AG09309 (cell line): ENCODE results near the gene ANAPC1.
"Not testable (repeated sequence)": the region's sequence is repeated elsewhere in the genome, so short reads cannot be mapped to it uniquely, and the experiment has no call there.

Experiments
- DNase-seq: peaks from one replicate; pipeline ENCODE4 v3.0.0-alpha.2; 2010; ENCODE audit warnings: low read depth
- H3K4me3 ChIP-seq: 2 replicates; pipeline ENCODE4 v1.5.1; 2011; ENCODE audit warnings: mild to moderate bottlenecking, low read depth, low read length, moderate library complexity; ENCODE audit not compliant: control insufficient read depth
- CTCF ChIP-seq: IDR thresholded peaks from 2 replicates; pipeline ENCODE4 v1.5.1; 2011; ENCODE audit warnings: mild to moderate bottlenecking, low read depth, low read length, inconsistent platforms; ENCODE audit not compliant: insufficient read depth, control insufficient read depth; ENCODE audit errors: missing control alignments

The ANAPC1 gene

GRCh38 chr2:111812970-111813622 lies 70.9 kb downstream of the ANAPC1 start:
- peak; percentile 10 for TF ChIP-seq CTCF
- not testable (repeated sequence) for H3K4me3 ChIP-seq, DNase-seq

- H3K4me3 ChIP-seq, DNase-seq: not testable (repeated sequence)
Observed at GRCh38 chr2:111790633-111791032, 93.4 kb downstream of the ANAPC1 start.

GRCh38 chr2:111784081-111784480 lies 99.9 kb downstream of the ANAPC1 start:
- not testable (repeated sequence) for H3K4me3 ChIP-seq, DNase-seq

- H3K4me3 ChIP-seq, DNase-seq: not testable (repeated sequence)
Observed at GRCh38 chr2:111782195-111782594, 101.8 kb downstream of the ANAPC1 start.

- not testable (repeated sequence) for H3K4me3 ChIP-seq, DNase-seq
Observed at GRCh38 chr2:111781443-111782094, 102.4 kb downstream of the ANAPC1 start.

- H3K4me3 ChIP-seq, DNase-seq: not testable (repeated sequence)
Observed at GRCh38 chr2:111777155-111777554, 106.8 kb downstream of the ANAPC1 start.

GRCh38 chr2:111776296-111776695 lies 107.7 kb downstream of the ANAPC1 start:
- DNase-seq, H3K4me3 ChIP-seq: not testable (repeated sequence)

GRCh38 chr2:111772180-111772579 lies 111.8 kb downstream of the ANAPC1 start:
- not testable (repeated sequence) for H3K4me3 ChIP-seq, DNase-seq

GRCh38 chr2:111770916-111771658 lies 112.9 kb downstream of the ANAPC1 start:
- not testable (repeated sequence) for DNase-seq, H3K4me3 ChIP-seq

GRCh38 chr2:111768266-111769190 lies 115.5 kb downstream of the ANAPC1 start:
- DNase-seq, H3K4me3 ChIP-seq: not testable (repeated sequence)

- not testable (repeated sequence) for DNase-seq
Observed at GRCh38 chr2:111767087-111767486, 116.9 kb downstream of the ANAPC1 start.

GRCh38 chr2:111766295-111766694 lies 117.7 kb downstream of the ANAPC1 start:
- not testable (repeated sequence) for DNase-seq, H3K4me3 ChIP-seq

More at GRCh38 chr2:111767087-111767486, 116.9 kb downstream of the ANAPC1 start:
- not testable (repeated sequence) for H3K4me3 ChIP-seq

GRCh38 chr2:111764151-111764550 lies 119.8 kb downstream of the ANAPC1 start:
- not testable (repeated sequence) for H3K4me3 ChIP-seq, DNase-seq

GRCh38 chr2:111760697-111761284 lies 123.2 kb downstream of the ANAPC1 start:
- H3K4me3 ChIP-seq, DNase-seq: not testable (repeated sequence)

GRCh38 chr2:111752533-111752932 lies 131.5 kb downstream of the ANAPC1 start:
- not testable (repeated sequence) for DNase-seq, H3K4me3 ChIP-seq

GRCh38 chr2:111750641-111751040 lies 133.4 kb downstream of the ANAPC1 start:
- not testable (repeated sequence) for H3K4me3 ChIP-seq, DNase-seq
